Transverse colon (tissue), 4 donors: ENCODE results near the gene POLR2M.

ENCODE experiments used
- POLR2A ChIP-seq: fragments of 450-650 bp; IDR thresholded peaks from one replicate; pipeline ENCODE4 v1.6.1; 2016; ENCODE audit warnings: antibody characterized with exemption, mild to moderate bottlenecking, moderate library complexity
- POLR2AphosphoS5 ChIP-seq, 3 donors: sonication (generic); formaldehyde crosslinking; IDR thresholded peaks; one replicate each; pipeline ENCODE4 v1.6.1; 2016; ENCODE audit warnings: antibody characterized with exemption in 3 of 3
- TF ChIP-seq, protein P1 (sequence below), 5 experiments: fragments of 200-600 bp in 3 of 5; fragments of 450-650 bp in 2 of 5; sonication (generic) in 3 of 5; IDR thresholded peaks; 1 replicate in 2 of 5; 2 replicates in 3 of 5; pipeline ENCODE4 v1.5.1; 2016 to 2017; ENCODE audit warnings: antibody characterized with exemption in 5 of 5, inconsistent platforms in 3 of 5, mild to moderate bottlenecking in 2 of 5, moderate library complexity in 1 of 5

DNA sequence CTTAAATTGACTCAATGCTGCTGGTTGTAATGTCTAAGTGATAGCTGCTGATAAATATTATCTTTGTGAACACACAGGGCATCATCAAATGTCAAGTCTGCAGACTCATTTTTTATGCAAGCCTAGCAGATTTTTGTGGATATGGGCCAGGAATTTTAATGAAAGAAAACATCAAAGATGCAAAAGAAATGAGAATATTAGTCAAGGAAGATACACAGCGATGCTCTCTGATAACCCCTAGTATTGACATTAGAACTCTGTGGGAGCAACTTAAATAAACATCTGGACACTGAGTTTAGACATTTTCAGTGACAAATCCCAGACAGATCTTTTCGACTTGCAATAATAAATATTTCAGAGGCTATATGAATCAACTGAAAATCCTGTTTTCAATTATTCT is 28.3 kb downstream of the POLR2M start:
- TF ChIP-seq POLR2A, result no peak
- TF ChIP-seq POLR2AphosphoS5 (IDR thresholded peaks at IDR 0.05), result no peak
- TF ChIP-seq, protein P1, sequence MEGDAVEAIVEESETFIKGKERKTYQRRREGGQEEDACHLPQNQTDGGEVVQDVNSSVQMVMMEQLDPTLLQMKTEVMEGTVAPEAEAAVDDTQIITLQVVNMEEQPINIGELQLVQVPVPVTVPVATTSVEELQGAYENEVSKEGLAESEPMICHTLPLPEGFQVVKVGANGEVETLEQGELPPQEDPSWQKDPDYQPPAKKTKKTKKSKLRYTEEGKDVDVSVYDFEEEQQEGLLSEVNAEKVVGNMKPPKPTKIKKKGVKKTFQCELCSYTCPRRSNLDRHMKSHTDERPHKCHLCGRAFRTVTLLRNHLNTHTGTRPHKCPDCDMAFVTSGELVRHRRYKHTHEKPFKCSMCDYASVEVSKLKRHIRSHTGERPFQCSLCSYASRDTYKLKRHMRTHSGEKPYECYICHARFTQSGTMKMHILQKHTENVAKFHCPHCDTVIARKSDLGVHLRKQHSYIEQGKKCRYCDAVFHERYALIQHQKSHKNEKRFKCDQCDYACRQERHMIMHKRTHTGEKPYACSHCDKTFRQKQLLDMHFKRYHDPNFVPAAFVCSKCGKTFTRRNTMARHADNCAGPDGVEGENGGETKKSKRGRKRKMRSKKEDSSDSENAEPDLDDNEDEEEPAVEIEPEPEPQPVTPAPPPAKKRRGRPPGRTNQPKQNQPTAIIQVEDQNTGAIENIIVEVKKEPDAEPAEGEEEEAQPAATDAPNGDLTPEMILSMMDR (IDR thresholded peaks at IDR 0.05), result no peak
